PC-3 (cell line): Measurements from ENCODE around the gene C6orf47. TPM values are rescaled to one million over a fixed set of nuclear protein-coding genes. Genes with fewer than 3 reads are reported as not detected.

Experiments
- ATAC-seq: fragments of 200-7000 bp; cut with Tn5 transposase; 2 replicates; pipeline ENCODE4 v1.9.1; 2020; ENCODE audit warnings: mild to moderate bottlenecking, moderate library complexity
- BruUV-seq: library from RNA; stranded (reverse); fragments of 400-500 nt; replicated peaks from 2 replicates; lab custom pipeline; 2021; lab: Mats Ljungman, UMichigan
- CTCF ChIA-PET: fragments of 300-600 bp; sonication (Branson Sonifier 250); formaldehyde crosslinking; loops from one replicate; lab custom pipeline; 2022; ENCODE audit warnings: antibody characterized with exemption; lab: Charles Lee
- POLR2A ChIA-PET: fragments of 300-600 bp; sonication (Branson Sonifier 250); formaldehyde crosslinking; loops from one replicate; lab custom pipeline; 2022; ENCODE audit warnings: antibody characterized with exemption; ENCODE audit not compliant: unreplicated experiment; lab: Charles Lee
- DNase-seq: peaks from one replicate; pipeline ENCODE4 v3.0.0-alpha.2; 2015
- H2AFZ ChIP-seq: fragments of 300-600 bp; sonication (generic); 2 replicates; pipeline ENCODE4 v1.6.0; 2016; ENCODE audit warnings: antibody characterized with exemption, low read length
- H3F3A ChIP-seq: fragments of 300-600 bp; sonication (generic); one replicate; pipeline ENCODE4 v1.6.0; 2017; ENCODE audit warnings: antibody characterized with exemption, low read length, control low read depth, mild to moderate bottlenecking; ENCODE audit not compliant: unreplicated experiment
- H3K27ac ChIP-seq: fragments of 300-600 bp; sonication (generic); 2 replicates; pipeline ENCODE4 v1.5.1; 2016; ENCODE audit warnings: mild to moderate bottlenecking, low read length
- H3K27me3 ChIP-seq: fragments of 300-600 bp; sonication (generic); 2 replicates; pipeline ENCODE4 v1.6.1; 2016; ENCODE audit warnings: low read length, mixed read lengths
- H3K36me3 ChIP-seq: fragments of 300-600 bp; sonication (generic); 2 replicates; pipeline ENCODE4 v1.6.1; 2016; ENCODE audit warnings: low read depth, mixed run types, low read length, mixed read lengths
- H3K4me1 ChIP-seq: fragments of 300-600 bp; sonication (generic); 2 replicates; pipeline ENCODE4 v1.5.1; 2016; ENCODE audit warnings: low read length; ENCODE audit not compliant: insufficient read depth
- H3K4me2 ChIP-seq: fragments of 300-600 bp; sonication (generic); 2 replicates; pipeline ENCODE4 v1.6.0; 2016; ENCODE audit warnings: low read length
- H3K4me3 ChIP-seq: fragments of 300-600 bp; sonication (generic); 2 replicates; pipeline ENCODE4 v1.5.1; 2016; ENCODE audit warnings: mild to moderate bottlenecking, low read length, mixed read lengths
- H3K79me2 ChIP-seq: fragments of 300-600 bp; sonication (generic); 2 replicates; pipeline ENCODE4 v1.6.1; 2017; ENCODE audit warnings: low read length, mixed read lengths
- H3K9ac ChIP-seq: fragments of 300-600 bp; sonication (generic); 2 replicates; pipeline ENCODE4 v1.6.0; 2016; ENCODE audit warnings: mild to moderate bottlenecking, low read length
- H3K9me2 ChIP-seq: fragments of 300-600 bp; sonication (generic); replicated peaks from 2 replicates; pipeline ENCODE4 v1.6.1; 2016; ENCODE audit warnings: mixed run types, low read length, mixed read lengths
- H3K9me3 ChIP-seq: fragments of 300-600 bp; sonication (generic); 2 replicates; pipeline ENCODE4 v1.6.1; 2016; ENCODE audit warnings: low read length, mixed read lengths
- H4K20me1 ChIP-seq: fragments of 300-600 bp; sonication (generic); 2 replicates; pipeline ENCODE4 v1.6.1; 2016; ENCODE audit warnings: low read length, mixed read lengths
- EZH2 ChIP-seq: fragments of 300-600 bp; sonication (generic); IDR thresholded peaks from one replicate; pipeline ENCODE4 v1.6.1; 2017; ENCODE audit warnings: antibody characterized with exemption, mild to moderate bottlenecking, low read length; ENCODE audit not compliant: unreplicated experiment
- EZH2phosphoT487 ChIP-seq: fragments of 300-600 bp; sonication (generic); IDR thresholded peaks from 2 replicates; pipeline ENCODE4 v1.6.1; 2018; ENCODE audit warnings: mild to moderate bottlenecking, antibody characterized with exemption, low read length, borderline replicate concordance
- intact Hi-C: fragments of 100-400 bp; cut with micrococcal nuclease; formaldehyde crosslinking; loops from 2 replicates; pipeline ENCODE4 v1.9.0; 2023
- total RNA-seq: library from RNA; depleted of rRNA; stranded (reverse); fragments of >200 nt; gene quantifications from 2 replicates; pipeline ENCODE4 v1.2.3, GENCODE V29; 2014
- TF ChIP-seq, protein P1 (sequence below): fragments of 300-600 bp; sonication (generic); conservative IDR thresholded peaks from 2 replicates; pipeline ENCODE4 v1.5.1; 2017; ENCODE audit warnings: antibody characterized with exemption, low read depth, mild to moderate bottlenecking, low read length

C6orf47 gene
- total RNA-seq, 1 experiment from 2014 or later, result 26.3 TPM

DNA sequence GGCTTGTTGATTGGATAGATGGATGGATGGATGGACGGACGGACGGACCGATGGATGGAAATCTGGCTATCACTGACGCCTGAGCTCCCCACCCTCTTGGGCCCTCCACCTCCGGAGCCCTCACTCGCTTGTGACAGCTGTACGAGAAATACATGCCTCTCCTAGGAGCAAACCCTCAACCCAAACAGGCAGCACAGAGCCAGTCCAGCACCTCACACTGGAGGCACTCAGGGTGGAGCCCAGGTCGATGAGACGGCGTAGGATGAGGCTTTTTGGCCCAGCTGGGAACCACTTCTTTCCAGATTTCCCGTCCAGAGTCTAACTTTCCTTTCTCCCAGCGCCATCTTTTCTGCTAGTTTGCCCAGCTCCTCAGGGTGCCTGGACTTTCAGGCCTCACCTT lies 23.0 kb upstream of the C6orf47 start:
- BruUV-seq, result no TSS peak
- no peaks in the 10 kb centered on the region for H3K79me2 ChIP-seq
- ChIA-PET POLR2A (no interaction called here), CTCF (no interaction called here)
- no peak overlapping the region for H2AFZ ChIP-seq
- TF ChIP-seq EZH2 (no peak), EZH2phosphoT487 (no peak)
- TF ChIP-seq, protein P1, sequence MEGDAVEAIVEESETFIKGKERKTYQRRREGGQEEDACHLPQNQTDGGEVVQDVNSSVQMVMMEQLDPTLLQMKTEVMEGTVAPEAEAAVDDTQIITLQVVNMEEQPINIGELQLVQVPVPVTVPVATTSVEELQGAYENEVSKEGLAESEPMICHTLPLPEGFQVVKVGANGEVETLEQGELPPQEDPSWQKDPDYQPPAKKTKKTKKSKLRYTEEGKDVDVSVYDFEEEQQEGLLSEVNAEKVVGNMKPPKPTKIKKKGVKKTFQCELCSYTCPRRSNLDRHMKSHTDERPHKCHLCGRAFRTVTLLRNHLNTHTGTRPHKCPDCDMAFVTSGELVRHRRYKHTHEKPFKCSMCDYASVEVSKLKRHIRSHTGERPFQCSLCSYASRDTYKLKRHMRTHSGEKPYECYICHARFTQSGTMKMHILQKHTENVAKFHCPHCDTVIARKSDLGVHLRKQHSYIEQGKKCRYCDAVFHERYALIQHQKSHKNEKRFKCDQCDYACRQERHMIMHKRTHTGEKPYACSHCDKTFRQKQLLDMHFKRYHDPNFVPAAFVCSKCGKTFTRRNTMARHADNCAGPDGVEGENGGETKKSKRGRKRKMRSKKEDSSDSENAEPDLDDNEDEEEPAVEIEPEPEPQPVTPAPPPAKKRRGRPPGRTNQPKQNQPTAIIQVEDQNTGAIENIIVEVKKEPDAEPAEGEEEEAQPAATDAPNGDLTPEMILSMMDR, result no peak
- H3F3A ChIP-seq, result no peaks in the 10 kb centered on the region
- no peaks in the 10 kb centered on the region for H3K9me2 ChIP-seq
- no peak overlapping the region for H3K9ac ChIP-seq
- no peaks in the 10 kb centered on the region for H4K20me1 ChIP-seq
- no peaks in the 10 kb centered on the region for H3K27me3 ChIP-seq
- H3K4me1 ChIP-seq, result peaks cover 10% of the 10 kb centered on the region
- no peak overlapping the region for H3K4me3 ChIP-seq
- H3K9me3 ChIP-seq, result no peaks in the 10 kb centered on the region
- H3K27ac ChIP-seq, result no peak overlapping the region
- no peak overlapping the region for H3K4me2 ChIP-seq
- peaks cover 4% of the 10 kb centered on the region; the same call in 1 of the 2 replicates for H3K36me3 ChIP-seq
- ATAC-seq (no peak), DNase-seq (no peak)
- intact Hi-C loops, result loop anchor here (10.0 kb wide), 2 partner anchors 151 to 181 kb away; partner anchors contain the start of gene NEU1

DNA sequence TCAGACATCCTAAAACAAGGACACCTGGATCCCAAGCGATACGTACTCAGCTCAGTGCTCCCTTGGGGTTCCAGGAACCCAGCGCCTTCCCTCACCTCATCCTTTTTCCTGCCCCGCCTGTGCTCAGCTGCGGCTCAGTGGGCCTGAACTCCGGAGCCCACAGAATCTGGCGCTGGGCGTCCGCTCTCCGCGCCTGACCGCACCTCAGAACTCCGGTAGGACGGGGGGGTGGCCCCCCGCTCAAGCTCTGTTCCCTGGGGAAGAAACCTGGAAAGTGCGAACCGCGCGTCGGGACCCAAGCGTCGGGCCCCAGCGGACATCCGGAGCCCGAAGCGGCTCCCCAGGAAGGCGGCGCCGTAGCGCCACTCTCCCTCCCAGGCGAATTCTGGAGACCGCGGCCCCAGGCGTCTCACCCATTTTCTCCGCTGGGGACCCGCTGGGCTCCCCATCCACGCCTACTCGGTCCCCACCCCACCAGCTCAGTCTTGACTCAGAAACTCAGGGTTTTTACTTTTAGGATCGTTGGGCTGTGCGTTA lies 20.6 kb upstream of the C6orf47 start:
- ATAC-seq, result peak; percentile 54

More for the DNA sequence above, 20.6 kb upstream of the C6orf47 start:
- H3K9me3 ChIP-seq, result no peaks in the 10 kb centered on the region
- no peaks in the 10 kb centered on the region for H3K79me2 ChIP-seq
- peak; percentile 48 for DNase-seq
- intact Hi-C loops, result loop anchor here (10.0 kb wide), 2 partner anchors 154 to 184 kb away; partner anchors contain the start of gene NEU1
- H4K20me1 ChIP-seq, result no peaks in the 10 kb centered on the region
- no peaks in the 10 kb centered on the region for H3K36me3 ChIP-seq
- TSS peak; percentile 69 for BruUV-seq
- ChIA-PET CTCF (interaction anchor here (0.6 to 1.0 kb wide), 2 partner anchors 51 to 89 kb away, joined by 4 read pairs; no protein-coding TSS in a partner anchor), POLR2A (no interaction called here)
- H3K9ac ChIP-seq, result peak overlapping the region; percentile 59
- H2AFZ ChIP-seq, result peak overlapping the region; percentile 83
- peaks cover 16% of the 10 kb centered on the region for H3K4me1 ChIP-seq
- peaks cover 4% of the 10 kb centered on the region for H3F3A ChIP-seq
- H3K4me2 ChIP-seq, result peak overlapping the region; percentile 85
- TF ChIP-seq, protein P1, result no peak
- TF ChIP-seq EZH2 (no peak), EZH2phosphoT487 (no peak)
- peak overlapping the region; percentile 10; the same call in 1 of the 2 replicates for H3K27ac ChIP-seq
- peak overlapping the region; percentile 67 for H3K4me3 ChIP-seq
- H3K27me3 ChIP-seq, result no peaks in the 10 kb centered on the region
- H3K9me2 ChIP-seq, result no peaks in the 10 kb centered on the region
